Spleen (tissue), 7 donors: ENCODE data around the gene CAMK2B.

Experiments used
- CTCF ChIP-seq, 11 experiments: fragments of 200-600 bp in 7 of 11; fragments of 450-650 bp in 4 of 11; sonication (generic) in 4 of 11; IDR thresholded peaks in 8 of 11; conservative IDR thresholded peaks in 3 of 11; 1 replicate in 7 of 11; 2 replicates in 4 of 11; pipeline versions ENCODE4 v1.4.0 to v1.8.0; 2016 to 2021; ENCODE audit warnings: antibody characterized with exemption in 11 of 11, inconsistent platforms in 4 of 11, mild to moderate bottlenecking in 1 of 11
- POLR2A ChIP-seq, 3 donors: fragments of 450-650 bp; IDR thresholded peaks; one replicate each; pipeline ENCODE4 v1.5.1; 2017; ENCODE audit warnings: antibody characterized with exemption in 3 of 3, mild to moderate bottlenecking in 1 of 3
- donor health status: DM: no; HTN: no; CAD: no; lungs with moderate emphysema.
- donor health status: DM: no; HTN: no; CAD: no.
- donor health status: DM: no; HTN: no; CAD: no.

- TF ChIP-seq CTCF (IDR thresholded peaks at IDR 0.05 in 8 of 11, conservative IDR thresholded peaks at IDR 0.05 in 3 of 11) (no peak), POLR2A (IDR thresholded peaks at IDR 0.05) (no peak)
These were observed 47.5 kb downstream of the CAMK2B start for GRCh38 chr7:44277851-44278250.
